DMS153 treated with DMSO at 0.1 percent for 48 hours (cell line): Measurements from ENCODE around the gene ALPP.
"Not testable (repeated sequence)": the region's sequence is repeated elsewhere in the genome, so short reads cannot be mapped to it uniquely, and the experiment has no call there.

Experiments used
- DNase-seq: peaks from one replicate; lab custom pipeline; 2025; ENCODE audit not compliant: unreplicated experiment; lab: John Stamatoyannopoulos, UW

ALPP gene

GRCh38 chr2:232378735-232379151 is at the start of gene ALPP:
TSS of gene ALPP (plus strand) at chr2:232378751. CDS start at chr2:232378803, 52 bp downstream.
- DNase-seq: not testable (repeated sequence)

DNA sequence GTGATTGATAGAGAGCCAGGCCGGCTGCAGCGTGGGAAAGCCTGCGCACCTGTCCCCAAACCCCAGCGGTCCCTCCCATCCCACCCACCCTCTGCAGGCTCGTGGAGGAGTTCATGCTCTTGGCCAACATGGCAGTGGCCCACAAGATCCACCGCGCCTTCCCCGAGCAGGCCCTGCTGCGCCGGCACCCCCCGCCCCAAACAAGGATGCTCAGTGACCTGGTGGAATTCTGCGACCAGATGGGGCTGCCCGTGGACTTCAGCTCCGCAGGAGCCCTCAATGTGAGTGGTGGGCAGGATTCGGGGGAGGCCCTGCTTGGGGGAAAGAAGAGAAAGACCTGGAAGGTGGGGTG is 48.9 kb upstream of the ALPP start:
- no peak for DNase-seq

DNA sequence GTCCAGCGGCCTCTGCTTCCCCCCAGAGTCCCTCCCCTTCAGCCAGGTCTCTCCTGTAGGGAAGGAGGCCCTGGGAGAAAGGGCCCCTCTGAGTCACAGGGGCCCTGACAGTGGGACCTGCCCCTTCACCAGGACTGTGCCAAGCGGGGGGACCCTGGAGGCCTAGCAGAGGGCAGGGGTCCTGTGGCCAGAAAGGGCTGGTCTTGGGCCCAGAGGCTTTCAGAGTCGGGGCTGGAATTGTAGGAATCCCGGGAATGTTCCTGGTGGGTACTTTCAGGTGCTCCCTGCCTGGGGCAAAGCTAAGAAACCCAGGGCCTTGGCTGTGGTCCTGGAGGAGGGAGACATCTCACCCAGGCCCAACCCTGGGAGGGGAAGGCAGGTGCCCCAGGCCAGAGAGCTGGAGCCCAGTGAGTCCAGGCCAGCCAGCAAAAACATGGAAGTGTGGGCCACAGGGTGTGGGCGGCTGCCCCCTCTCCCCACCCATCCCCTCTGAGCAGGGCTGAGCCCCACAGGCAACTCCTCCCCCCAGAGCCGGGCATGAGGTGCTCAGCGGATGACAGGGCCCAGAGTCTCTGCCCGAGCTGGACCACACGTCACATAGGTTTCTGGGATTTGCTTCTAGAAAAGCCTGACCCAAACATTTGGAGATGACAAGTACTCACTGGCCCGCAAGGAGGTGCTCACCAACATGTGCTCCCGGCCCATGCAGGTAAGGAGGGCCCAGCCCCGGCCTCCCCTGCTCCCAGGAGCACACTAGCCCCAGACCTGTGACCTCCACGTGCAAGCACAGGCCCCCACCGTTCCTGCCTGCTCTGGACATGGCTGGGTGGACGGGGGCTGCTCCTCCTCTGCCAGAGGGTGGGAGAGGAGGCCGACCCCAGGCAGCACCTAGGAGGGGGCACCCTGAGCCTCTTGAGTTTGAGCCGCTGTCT is 48.2 kb upstream of the ALPP start:
- no peak for DNase-seq

DNA sequence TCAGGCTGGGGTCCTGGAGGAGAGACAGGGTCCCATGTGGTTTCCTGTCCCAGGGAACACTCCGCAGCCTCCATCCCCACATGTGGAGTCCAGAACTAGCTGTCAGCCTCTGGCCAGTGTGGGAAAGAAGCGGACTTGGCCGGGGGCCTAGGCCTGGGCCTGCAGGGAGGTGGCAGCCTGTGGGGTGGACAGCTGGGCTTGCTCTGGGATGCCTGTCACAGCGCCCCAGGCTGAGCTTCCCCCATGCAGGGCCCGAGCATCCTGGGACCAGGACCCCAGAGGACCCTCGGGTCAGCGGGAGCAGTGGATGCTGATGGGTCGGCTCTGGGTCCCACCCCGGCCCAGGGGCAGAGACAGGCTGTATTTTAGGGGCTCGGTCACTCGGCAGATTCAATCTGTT is 47.5 kb upstream of the ALPP start:
- DNase-seq: not testable (repeated sequence)

DNA sequence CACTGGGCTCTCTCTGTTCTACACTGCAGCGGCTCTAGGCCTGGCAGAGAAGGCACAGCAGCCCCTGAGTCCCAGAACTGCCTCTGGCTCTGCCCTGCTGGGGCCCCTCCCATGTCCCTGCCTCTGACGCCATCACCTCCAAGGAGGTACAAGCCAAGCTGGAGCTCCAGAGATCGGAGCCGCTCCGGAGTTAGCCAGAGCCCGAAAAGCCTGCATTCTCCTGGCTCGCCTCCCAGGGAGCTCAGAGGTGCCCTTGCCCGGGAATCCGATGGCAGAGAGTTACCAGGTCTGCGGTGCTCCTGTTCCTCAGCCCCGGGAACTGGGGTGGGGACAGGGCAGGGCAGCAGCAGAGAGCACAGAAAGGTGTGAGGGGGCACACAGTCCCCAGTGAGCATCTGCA is 46.9 kb upstream of the ALPP start:
- DNase-seq: not testable (repeated sequence)

- not testable (repeated sequence) for DNase-seq
Observed at GRCh38 chr2:232332244-232332939, 46.2 kb upstream of the ALPP start.

DNA sequence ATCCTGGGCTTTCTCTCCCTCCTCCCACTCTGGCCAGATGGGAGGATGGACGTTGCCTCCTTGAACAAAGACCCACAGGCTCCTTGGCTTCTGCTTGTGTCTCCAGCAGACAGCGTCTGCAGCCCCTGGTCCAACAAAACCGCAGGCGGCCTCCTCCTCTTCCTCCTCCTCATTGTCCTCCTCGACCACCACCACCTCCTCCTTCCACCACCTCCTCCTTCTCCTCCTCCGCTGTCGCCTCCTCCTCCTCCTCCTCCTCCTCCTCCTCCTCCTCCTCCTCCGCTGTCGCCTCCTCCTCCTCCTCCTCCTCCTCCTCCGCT is 45.7 kb upstream of the ALPP start:
- DNase-seq: no peak

DNA sequence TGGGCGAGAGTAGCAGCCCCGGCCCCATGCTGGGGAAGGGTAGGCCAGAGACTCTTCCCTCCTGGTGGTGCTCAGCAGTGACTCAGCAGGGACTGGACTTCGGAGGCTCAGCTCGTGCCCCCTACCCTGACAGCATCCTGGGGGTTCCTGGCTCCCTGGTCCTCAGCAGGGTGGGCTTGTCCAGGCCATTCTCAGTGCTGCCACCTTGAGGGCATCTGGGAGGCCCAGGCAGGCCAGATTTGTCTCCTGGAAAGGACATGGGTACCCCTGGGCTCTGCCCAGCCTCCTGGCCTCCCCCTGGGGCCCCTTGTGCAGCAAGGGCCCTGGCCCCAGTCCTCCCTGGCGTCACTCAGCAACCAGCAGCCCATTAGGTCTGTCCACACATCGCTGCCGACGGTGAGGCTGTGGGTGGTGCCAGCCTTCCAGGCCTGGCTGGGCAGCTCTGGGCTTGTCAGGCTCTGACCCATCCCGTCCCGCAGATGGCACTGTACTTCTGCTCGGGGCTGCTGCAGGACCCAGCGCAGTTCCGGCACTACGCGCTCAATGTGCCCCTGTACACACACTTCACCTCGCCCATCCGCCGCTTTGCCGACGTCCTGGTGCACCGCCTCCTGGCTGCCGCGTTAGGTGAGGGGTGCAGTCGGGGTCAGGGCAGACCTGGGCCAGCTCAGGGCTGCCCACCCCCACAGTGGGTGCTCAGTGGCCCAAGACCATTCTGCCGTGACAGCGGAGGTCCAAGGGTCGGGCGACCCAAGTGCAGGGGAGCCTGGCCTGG is 45.0 kb upstream of the ALPP start:
- no peak for DNase-seq

DNA sequence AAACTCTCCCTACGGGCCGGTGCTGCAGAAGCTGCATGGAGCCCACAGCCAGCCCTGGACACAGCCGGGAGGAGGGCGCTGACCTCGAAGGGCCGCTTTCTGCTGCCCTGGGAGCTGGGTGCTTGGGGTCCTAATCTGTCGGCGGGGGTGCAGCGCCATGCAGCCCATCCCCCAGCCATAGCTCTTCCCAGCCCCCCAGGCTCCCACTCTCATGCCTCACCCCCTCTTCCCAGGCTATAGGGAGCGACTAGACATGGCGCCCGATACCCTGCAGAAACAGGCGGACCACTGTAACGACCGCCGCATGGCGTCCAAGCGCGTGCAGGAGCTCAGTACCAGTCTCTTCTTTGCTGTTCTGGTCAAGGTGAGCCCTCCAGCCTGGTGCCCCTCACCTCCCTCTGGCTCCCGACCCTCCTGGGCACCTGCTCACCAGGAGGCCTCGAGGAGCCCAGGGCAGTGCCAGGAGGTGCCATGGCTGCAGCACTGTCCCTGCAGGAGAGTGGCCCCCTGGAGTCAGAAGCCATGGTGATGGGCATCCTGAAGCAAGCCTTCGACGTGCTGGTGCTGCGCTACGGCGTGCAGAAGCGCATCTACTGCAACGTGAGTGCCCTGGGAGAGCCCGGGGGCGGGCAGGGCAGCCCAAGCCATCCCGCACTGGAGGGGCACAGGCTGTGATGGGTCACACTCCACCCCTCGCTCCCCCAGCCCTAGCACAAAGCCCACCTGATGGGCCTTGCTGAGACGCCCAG is 44.2 kb upstream of the ALPP start:
- not testable (repeated sequence) for DNase-seq

DNA sequence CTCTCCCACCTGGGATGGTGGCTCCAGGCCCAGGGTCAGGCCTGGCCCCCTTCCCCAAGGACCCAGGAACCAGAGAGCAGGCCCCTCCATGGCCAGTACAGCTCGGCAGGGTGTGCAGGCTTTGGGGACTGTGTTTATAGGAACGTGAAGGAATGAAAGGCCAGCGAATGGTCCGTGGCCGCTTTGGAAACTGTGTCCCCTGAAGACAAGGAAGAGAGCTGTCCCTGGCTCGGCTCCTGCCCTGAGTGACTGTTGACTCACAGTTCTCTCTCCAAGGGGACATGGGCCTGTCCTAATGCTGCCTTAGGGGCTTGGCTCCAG is 43.7 kb upstream of the ALPP start:
- not testable (repeated sequence) for DNase-seq

GRCh38 chr2:232335206-232335858 is 43.2 kb upstream of the ALPP start:
- not testable (repeated sequence) for DNase-seq

DNA sequence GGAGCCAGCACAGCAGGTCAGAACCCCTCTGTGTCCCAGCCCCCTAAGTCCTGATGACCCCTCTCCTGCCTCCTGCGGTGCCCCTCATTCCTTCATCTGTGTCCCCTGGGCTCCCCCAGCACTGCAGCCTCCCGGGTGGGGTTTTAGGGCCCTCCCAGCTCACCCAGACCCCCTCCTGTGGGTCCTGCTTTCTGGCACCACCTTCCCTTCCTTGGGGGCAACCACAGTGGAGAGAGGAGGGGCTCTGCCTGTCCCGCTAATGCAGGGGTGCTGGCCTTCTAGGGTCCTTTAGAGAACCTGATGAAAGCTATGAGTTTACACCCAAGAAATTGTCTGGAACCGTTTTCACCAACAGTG is 42.7 kb upstream of the ALPP start:
- no peak for DNase-seq

DNA sequence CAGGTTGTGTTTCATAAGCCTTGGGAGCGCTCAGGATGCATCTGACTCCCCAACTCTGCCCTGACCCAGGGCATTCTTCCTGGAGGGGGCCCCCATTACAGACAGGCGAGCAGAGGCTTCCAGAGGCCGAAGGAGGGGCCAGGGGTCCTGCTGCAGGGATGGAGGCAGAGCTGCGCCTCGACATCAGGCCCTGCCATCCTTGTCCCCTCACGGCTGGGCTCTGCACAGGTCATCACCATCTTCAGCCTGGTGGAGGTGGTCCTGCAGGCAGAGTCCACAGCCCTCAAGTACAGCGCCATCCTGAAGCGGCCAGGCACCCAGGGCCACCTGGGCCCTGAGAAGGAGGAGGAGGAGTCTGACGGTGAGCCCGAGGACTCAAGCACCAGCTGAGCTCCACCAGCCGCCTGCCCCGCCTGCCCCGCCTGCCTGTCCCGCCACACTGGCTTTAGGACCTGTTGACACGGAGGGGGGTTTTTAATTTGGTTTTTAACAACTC is 42.3 kb upstream of the ALPP start:
- no peak for DNase-seq

DNA sequence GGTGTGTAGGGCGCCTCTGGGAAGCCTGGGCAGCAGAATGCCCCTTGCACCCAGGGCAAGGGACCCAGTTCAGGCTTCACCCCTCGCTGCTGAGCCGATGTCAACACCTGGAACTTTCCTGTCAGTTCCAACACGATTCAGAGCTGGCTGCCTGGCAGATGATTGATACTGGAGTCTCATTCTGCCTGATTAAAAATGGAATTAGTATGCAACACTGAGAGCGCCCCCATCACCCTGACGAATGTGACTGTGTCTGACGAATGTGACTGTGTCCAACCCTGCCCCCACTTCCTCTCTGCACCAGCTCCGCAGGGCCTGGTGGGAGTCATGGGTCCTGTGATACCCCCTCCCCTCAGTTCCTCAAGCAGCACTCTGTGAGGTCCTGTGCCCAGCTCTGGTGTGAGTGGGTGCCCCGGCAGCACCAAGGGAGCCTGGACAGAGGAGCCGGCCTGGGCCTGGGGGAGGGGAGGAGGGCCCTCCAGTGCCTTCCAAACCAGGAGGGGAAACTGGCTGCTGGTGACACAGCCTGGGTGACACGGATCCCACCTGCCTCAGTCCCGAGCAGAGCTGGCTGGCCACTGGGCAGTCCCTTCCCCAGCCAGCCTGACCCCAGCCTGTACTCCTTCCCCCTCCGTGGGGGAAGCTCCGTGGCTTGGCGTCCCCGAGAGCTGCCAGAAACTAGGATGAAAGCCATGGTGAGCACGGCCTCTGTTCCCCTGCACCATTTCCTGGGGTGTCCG is 41.4 kb upstream of the ALPP start:
- DNase-seq: no peak

DNA sequence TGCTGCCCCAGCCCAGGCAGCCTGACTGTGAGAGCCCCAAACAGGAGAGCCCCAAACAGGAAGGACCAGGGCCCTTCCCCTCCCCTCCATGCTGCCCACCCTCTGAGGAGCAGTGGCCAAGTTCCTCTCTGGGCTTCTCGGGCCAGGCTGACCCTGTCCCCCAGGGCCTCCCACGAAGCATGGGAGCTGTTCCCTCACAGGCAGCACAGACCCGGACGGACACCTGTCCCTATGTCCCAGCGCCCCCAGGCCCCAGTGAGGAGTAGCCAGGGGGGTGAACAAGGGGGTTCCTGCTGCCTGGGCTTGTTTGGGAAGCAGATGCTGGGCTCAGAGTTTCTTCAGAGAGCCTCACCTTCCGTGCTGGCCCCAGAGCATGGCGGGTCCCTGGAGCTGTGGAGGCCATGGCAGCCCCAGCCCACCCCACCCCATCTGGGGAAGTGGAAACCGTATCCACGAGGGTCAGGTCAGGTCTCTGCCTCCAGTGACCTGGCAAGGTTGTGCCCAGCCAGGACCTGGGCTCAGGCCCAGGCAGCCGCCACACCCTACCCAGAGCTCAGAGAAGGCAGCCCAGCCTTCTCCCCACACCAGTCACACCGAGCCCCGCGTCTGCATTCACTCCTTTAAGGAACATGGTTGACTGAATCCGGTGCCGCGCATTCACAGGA is 40.3 kb upstream of the ALPP start:
- not testable (repeated sequence) for DNase-seq

DNA sequence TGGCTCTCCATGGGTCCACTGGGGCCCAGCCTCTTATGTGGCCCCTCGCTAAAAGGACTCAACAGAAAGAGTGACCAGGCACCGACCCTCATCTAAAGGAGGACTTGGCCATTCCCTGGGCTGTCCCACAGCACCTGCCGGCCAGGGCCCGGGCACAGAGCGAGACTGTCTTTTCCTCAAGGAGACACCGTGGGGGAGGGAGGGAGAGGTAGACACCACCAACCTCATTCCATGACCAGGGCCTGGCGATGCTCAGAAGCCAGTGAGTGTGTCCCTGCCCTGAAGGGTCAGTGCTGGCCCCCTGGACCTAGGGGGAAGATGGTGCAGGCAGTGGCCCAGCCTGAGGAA is 39.8 kb upstream of the ALPP start:
- no peak for DNase-seq

- no peak for DNase-seq
Observed at GRCh38 chr2:232339121-232340081, 39.1 kb upstream of the ALPP start.
